ENCODE measurements around the gene ZCCHC14. TPM values are rescaled to one million over a fixed set of nuclear protein-coding genes. Genes with fewer than 3 reads are reported as not detected.

Gene ZCCHC14
- total RNA-seq, 1 donor from 2014 or later, result 50.4 TPM

DNA sequence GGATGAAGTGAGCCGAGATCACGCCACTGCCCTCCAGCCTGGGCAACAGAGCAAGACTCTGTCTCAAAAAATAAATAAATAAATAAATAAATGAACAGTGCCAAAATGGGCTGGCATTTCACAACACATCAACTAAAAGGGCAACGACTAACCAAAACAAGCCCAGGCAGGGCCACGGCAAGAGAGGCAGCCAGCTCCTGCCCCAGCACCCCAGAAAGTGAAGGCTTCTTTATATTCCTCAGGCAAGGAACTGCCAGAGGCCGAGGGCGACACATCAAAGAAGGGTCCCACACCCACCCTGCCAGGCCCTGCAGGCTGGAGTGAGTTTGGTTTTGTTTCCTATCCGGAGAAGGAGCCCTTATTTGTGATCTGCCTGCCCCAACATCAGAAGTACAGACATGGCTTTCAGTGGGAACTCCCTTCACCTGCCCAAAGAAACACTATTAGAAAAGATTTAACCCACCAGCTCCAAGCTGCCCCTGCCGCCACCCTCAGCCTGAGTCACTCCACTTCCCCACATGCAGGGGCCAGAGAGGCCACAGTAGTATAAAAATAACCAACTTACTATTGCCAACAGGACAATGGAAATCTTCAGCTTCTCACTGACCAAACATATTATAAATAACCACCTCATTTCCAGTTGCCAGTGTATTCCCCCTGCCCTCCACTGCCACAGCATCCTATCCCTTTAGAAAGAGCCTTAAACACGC lies 117.2 kb downstream of the ZCCHC14 start:
- H3K4me3 Mint-ChIP-seq (ENCODE audit: unreplicated experiment), result no peak overlapping the region
- DNase-seq (ENCODE audit: low spot score), result no peak
- H3K4me1 Mint-ChIP-seq (ENCODE audit: unreplicated experiment), result no peaks in the 10 kb centered on the region
- H3K27ac Mint-ChIP-seq (ENCODE audit: unreplicated experiment), result no peak overlapping the region
- TF ChIP-seq, protein P1, sequence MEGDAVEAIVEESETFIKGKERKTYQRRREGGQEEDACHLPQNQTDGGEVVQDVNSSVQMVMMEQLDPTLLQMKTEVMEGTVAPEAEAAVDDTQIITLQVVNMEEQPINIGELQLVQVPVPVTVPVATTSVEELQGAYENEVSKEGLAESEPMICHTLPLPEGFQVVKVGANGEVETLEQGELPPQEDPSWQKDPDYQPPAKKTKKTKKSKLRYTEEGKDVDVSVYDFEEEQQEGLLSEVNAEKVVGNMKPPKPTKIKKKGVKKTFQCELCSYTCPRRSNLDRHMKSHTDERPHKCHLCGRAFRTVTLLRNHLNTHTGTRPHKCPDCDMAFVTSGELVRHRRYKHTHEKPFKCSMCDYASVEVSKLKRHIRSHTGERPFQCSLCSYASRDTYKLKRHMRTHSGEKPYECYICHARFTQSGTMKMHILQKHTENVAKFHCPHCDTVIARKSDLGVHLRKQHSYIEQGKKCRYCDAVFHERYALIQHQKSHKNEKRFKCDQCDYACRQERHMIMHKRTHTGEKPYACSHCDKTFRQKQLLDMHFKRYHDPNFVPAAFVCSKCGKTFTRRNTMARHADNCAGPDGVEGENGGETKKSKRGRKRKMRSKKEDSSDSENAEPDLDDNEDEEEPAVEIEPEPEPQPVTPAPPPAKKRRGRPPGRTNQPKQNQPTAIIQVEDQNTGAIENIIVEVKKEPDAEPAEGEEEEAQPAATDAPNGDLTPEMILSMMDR (IDR thresholded peaks at IDR 0.05; ENCODE audit: unreplicated experiment), result no peak
- H3K36me3 Mint-ChIP-seq (ENCODE audit: low read depth, unreplicated experiment), result no peaks in the 10 kb centered on the region
- H3K27me3 Mint-ChIP-seq (ENCODE audit: unreplicated experiment), result peaks cover 4% of the 10 kb centered on the region
- H3K9me3 Mint-ChIP-seq (ENCODE audit: unreplicated experiment), result no peaks in the 10 kb centered on the region

- H3K36me3 Mint-ChIP-seq (ENCODE audit: low read depth, unreplicated experiment), result no peaks in the 10 kb centered on the region
- H3K4me1 Mint-ChIP-seq (ENCODE audit: unreplicated experiment), result peaks cover 1% of the 10 kb centered on the region
- H3K4me3 Mint-ChIP-seq (ENCODE audit: unreplicated experiment), result no peak overlapping the region
- H3K27me3 Mint-ChIP-seq (ENCODE audit: unreplicated experiment), result peaks cover 4% of the 10 kb centered on the region
- no peak overlapping the region for H3K27ac Mint-ChIP-seq (ENCODE audit: unreplicated experiment)
- no peaks in the 10 kb centered on the region for H3K9me3 Mint-ChIP-seq (ENCODE audit: unreplicated experiment)
- DNase-seq (ENCODE audit: low spot score), result no peak
- TF ChIP-seq, protein P1 (IDR thresholded peaks at IDR 0.05; ENCODE audit: unreplicated experiment), result no peak
These were observed 118.5 kb downstream of the ZCCHC14 start for GRCh38 chr16:87374313-87374712.

DNA sequence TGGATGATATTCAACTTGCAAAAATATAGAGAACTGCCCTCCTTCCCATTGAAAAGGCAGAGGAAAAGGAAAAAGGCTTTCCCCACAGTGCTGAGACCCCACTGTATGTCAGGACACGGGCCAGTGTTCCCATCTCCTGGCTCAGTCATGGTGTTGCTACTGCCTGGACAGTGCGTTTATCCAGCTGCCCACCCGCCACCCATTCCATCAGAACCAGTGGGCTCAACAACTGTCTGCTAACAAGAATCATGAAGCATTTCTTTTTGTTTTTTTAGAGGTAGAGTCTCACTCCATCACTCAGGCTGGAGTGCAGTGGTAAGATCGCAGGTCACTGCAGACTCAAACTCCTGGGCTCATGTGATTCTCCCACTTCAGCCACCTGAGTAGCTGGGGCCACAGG lies 120.5 kb downstream of the ZCCHC14 start:
- H3K27me3 Mint-ChIP-seq (ENCODE audit: unreplicated experiment), result peaks cover 3% of the 10 kb centered on the region
- peaks cover 13% of the 10 kb centered on the region for H3K4me1 Mint-ChIP-seq (ENCODE audit: unreplicated experiment)
- no peak overlapping the region for H3K27ac Mint-ChIP-seq (ENCODE audit: unreplicated experiment)
- no peaks in the 10 kb centered on the region for H3K9me3 Mint-ChIP-seq (ENCODE audit: unreplicated experiment)
- TF ChIP-seq, protein P1 (IDR thresholded peaks at IDR 0.05; ENCODE audit: unreplicated experiment), result no peak
- H3K36me3 Mint-ChIP-seq (ENCODE audit: low read depth, unreplicated experiment), result no peaks in the 10 kb centered on the region
- no peak for DNase-seq (ENCODE audit: low spot score)
- no peak overlapping the region for H3K4me3 Mint-ChIP-seq (ENCODE audit: unreplicated experiment)

- TF ChIP-seq, protein P1 (IDR thresholded peaks at IDR 0.05; ENCODE audit: unreplicated experiment), result no peak
- peaks cover 3% of the 10 kb centered on the region for H3K27me3 Mint-ChIP-seq (ENCODE audit: unreplicated experiment)
- no peaks in the 10 kb centered on the region for H3K36me3 Mint-ChIP-seq (ENCODE audit: low read depth, unreplicated experiment)
- DNase-seq (ENCODE audit: low spot score), result no peak
- H3K27ac Mint-ChIP-seq (ENCODE audit: unreplicated experiment), result no peak overlapping the region
- H3K4me1 Mint-ChIP-seq (ENCODE audit: unreplicated experiment), result peaks cover 13% of the 10 kb centered on the region
- no peaks in the 10 kb centered on the region for H3K9me3 Mint-ChIP-seq (ENCODE audit: unreplicated experiment)
- H3K4me3 Mint-ChIP-seq (ENCODE audit: unreplicated experiment), result no peak overlapping the region
These were observed 121.5 kb downstream of the ZCCHC14 start for GRCh38 chr16:87371261-87371866.

Data from endothelial cell (in vitro differentiated cells).